GM19463 (cell line): ENCODE data around the gene SLCO3A1.

Experiments used
- ATAC-seq: cut with Tn5 transposase; IDR thresholded peaks from one replicate; pipeline ENCODE4 v1.9.1; 2021; ENCODE audit warnings: mild to moderate bottlenecking, moderate library complexity; ENCODE audit not compliant: unreplicated experiment

SLCO3A1 gene

GRCh38 chr15:91860498-91860897, 7.0 kb downstream of the SLCO3A1 start:
- no peak for ATAC-seq

- ATAC-seq, result no peak
Measured at GRCh38 chr15:91861223-91861622, 7.7 kb downstream of the SLCO3A1 start.

- ATAC-seq, result no peak
Measured at GRCh38 chr15:91862891-91863504, 9.5 kb downstream of the SLCO3A1 start.

GRCh38 chr15:91863621-91864255, 10.2 kb downstream of the SLCO3A1 start:
- no peak for ATAC-seq

GRCh38 chr15:91864664-91865063, 11.2 kb downstream of the SLCO3A1 start:
- no peak for ATAC-seq

- ATAC-seq, result no peak
Measured at GRCh38 chr15:91865486-91865885, 12.0 kb downstream of the SLCO3A1 start.

GRCh38 chr15:91865950-91866349, 12.4 kb downstream of the SLCO3A1 start:
- no peak for ATAC-seq

- ATAC-seq, result no peak
Measured at GRCh38 chr15:91866371-91866905, 12.9 kb downstream of the SLCO3A1 start.

- no peak for ATAC-seq
Measured at GRCh38 chr15:91866971-91867372, 13.5 kb downstream of the SLCO3A1 start.

- no peak for ATAC-seq
Measured at GRCh38 chr15:91867581-91868026, 14.1 kb downstream of the SLCO3A1 start.

GRCh38 chr15:91870876-91871537, 17.5 kb downstream of the SLCO3A1 start:
- no peak for ATAC-seq

- ATAC-seq, result no peak
Measured at GRCh38 chr15:91871837-91872236, 18.3 kb downstream of the SLCO3A1 start.

GRCh38 chr15:91872356-91873137, 19.0 kb downstream of the SLCO3A1 start:
- ATAC-seq, result no peak

- no peak for ATAC-seq
Measured at GRCh38 chr15:91873138-91873536, 19.6 kb downstream of the SLCO3A1 start.

GRCh38 chr15:91874171-91874570, 20.7 kb downstream of the SLCO3A1 start:
- ATAC-seq, result no peak

- no peak for ATAC-seq
Measured at GRCh38 chr15:91874992-91875660, 21.6 kb downstream of the SLCO3A1 start.

- ATAC-seq, result no peak
Measured at GRCh38 chr15:91876187-91876586, 22.7 kb downstream of the SLCO3A1 start.

- ATAC-seq, result no peak
Measured at GRCh38 chr15:91878319-91878870, 24.9 kb downstream of the SLCO3A1 start.

GRCh38 chr15:91879158-91879557, 25.6 kb downstream of the SLCO3A1 start:
- ATAC-seq, result no peak

GRCh38 chr15:91880373-91880772, 26.9 kb downstream of the SLCO3A1 start:
- ATAC-seq, result no peak
